Neural cell (in vitro differentiated cells): ENCODE results near the gene YBX1. TPM values are rescaled to one million over a fixed set of nuclear protein-coding genes. Genes with fewer than 3 reads are reported as not detected.
"Not testable (repeated sequence)": the region's sequence is repeated elsewhere in the genome, so short reads cannot be mapped to it uniquely, and the experiment has no call there.

ENCODE experiments used
- H2AFZ ChIP-seq: fragments of 200-600, 300-800 bp; sonication (generic), shearing (Covaris generic); 2 replicates; pipeline ENCODE4 v1.6.0; 2014; ENCODE audit warnings: low read depth, mild to moderate bottlenecking, antibody characterized with exemption, low read length, moderate library complexity
- H3F3A ChIP-seq: fragments of 200-600 bp; shearing (Covaris generic); 2 replicates; pipeline ENCODE4 v1.6.1; 2016; ENCODE audit warnings: mild to moderate bottlenecking, moderate library complexity, mixed read lengths, antibody characterized with exemption, low read length; ENCODE audit not compliant: insufficient read depth, poor library complexity, severe bottlenecking
- H3K27ac ChIP-seq: fragments of 200-600, 300-800 bp; sonication (generic), shearing (Covaris generic); 2 replicates; pipeline ENCODE4 v1.5.1; 2014; ENCODE audit warnings: mild to moderate bottlenecking, low read length, moderate library complexity
- H3K27me3 ChIP-seq: fragments of 300-800, 200-600 bp; sonication (generic), shearing (Covaris generic); 2 replicates; pipeline ENCODE4 v1.6.0; 2014; ENCODE audit warnings: mild to moderate bottlenecking, low read depth, low read length, moderate library complexity; ENCODE audit not compliant: insufficient read depth
- H3K36me3 ChIP-seq: fragments of 300-800, 200-600 bp; sonication (generic), shearing (Covaris generic); 2 replicates; pipeline ENCODE4 v1.5.1; 2014; ENCODE audit warnings: mild to moderate bottlenecking, antibody characterized with exemption, low read length, moderate library complexity; ENCODE audit not compliant: insufficient read depth
- H3K4me2 ChIP-seq: fragments of 300-800, 200-600 bp; sonication (generic), shearing (Covaris generic); 2 replicates; pipeline ENCODE4 v1.6.0; 2014; ENCODE audit warnings: mild to moderate bottlenecking, low read length
- H3K4me3 ChIP-seq: fragments of 300-800, 200-600 bp; sonication (generic), shearing (Covaris generic); 2 replicates; pipeline ENCODE4 v1.5.1; 2014; ENCODE audit warnings: mild to moderate bottlenecking, low read length, moderate library complexity
- H3K79me2 ChIP-seq: fragments of 200-600 bp; shearing (Covaris generic); replicated peaks from 2 replicates; pipeline ENCODE4 v1.6.0; 2014; ENCODE audit warnings: mild to moderate bottlenecking, low read length, moderate library complexity; ENCODE audit not compliant: insufficient read depth
- H3K9ac ChIP-seq: fragments of 300-800, 200-600 bp; sonication (generic), shearing (Covaris generic); 2 replicates; pipeline ENCODE4 v1.6.1; 2016; ENCODE audit warnings: mild to moderate bottlenecking, low read length, mixed read lengths
- H3K9me2 ChIP-seq: fragments of 200-600 bp; shearing (Covaris generic); 2 replicates; pipeline ENCODE4 v1.6.1; 2016; ENCODE audit warnings: mild to moderate bottlenecking, low read length, mixed read lengths; ENCODE audit not compliant: insufficient read depth
- H3K9me3 ChIP-seq: fragments of 200-600, 300-800 bp; sonication (generic), shearing (Covaris generic); 2 replicates; pipeline ENCODE4 v1.6.1; 2016; ENCODE audit warnings: mild to moderate bottlenecking, mixed run types, low read length, moderate library complexity, mixed read lengths
- H4K20me1 ChIP-seq: fragments of 200-600 bp; shearing (Covaris generic); 2 replicates; pipeline ENCODE4 v1.6.1; 2016; ENCODE audit warnings: mild to moderate bottlenecking, mixed run types; ENCODE audit not compliant: insufficient read depth
- EP300 ChIP-seq: fragments of 450-650 bp; conservative IDR thresholded peaks from 2 replicates; pipeline ENCODE4 v1.6.1; 2014; ENCODE audit warnings: antibody characterized with exemption, mild to moderate bottlenecking, moderate library complexity; ENCODE audit not compliant: poor library complexity, severe bottlenecking
- EZH2 ChIP-seq: fragments of 200-600, 300-800 bp; shearing (Covaris generic), sonication (generic); IDR thresholded peaks from 2 replicates; pipeline ENCODE4 v1.6.1; 2014; ENCODE audit warnings: antibody characterized with exemption, low read length, borderline replicate concordance, mild to moderate bottlenecking; ENCODE audit not compliant: insufficient read depth, poor library complexity, severe bottlenecking
- MXI1 ChIP-seq: fragments of 450-650 bp; conservative IDR thresholded peaks from 2 replicates; pipeline ENCODE4 v1.6.1; 2014; ENCODE audit warnings: antibody characterized with exemption, mild to moderate bottlenecking; ENCODE audit not compliant: poor library complexity, severe bottlenecking
- POLR2AphosphoS5 ChIP-seq: IDR thresholded peaks from 2 replicates; pipeline ENCODE4 v1.6.1; 2012
- RAD21 ChIP-seq: fragments of 450-650 bp; conservative IDR thresholded peaks from 2 replicates; pipeline ENCODE4 v1.6.1; 2014; ENCODE audit warnings: antibody characterized with exemption, mild to moderate bottlenecking, moderate library complexity
- SMC3 ChIP-seq: fragments of 450-650 bp; conservative IDR thresholded peaks from 2 replicates; pipeline ENCODE4 v1.6.1; 2014; ENCODE audit warnings: antibody characterized with exemption, mild to moderate bottlenecking, moderate library complexity; ENCODE audit not compliant: poor library complexity
- TAF1 ChIP-seq: IDR thresholded peaks from 2 replicates; pipeline ENCODE4 v1.6.1; 2012; ENCODE audit warnings: low read depth
- polyA plus RNA-seq: library from polyadenylated mRNA; depleted of rRNA; stranded (reverse); fragments of >200 nt; gene quantifications from 2 replicates; pipeline ENCODE4 v1.2.3, GENCODE V29; 2014
- TF ChIP-seq, protein P1 (sequence below): IDR thresholded peaks from 2 replicates; pipeline ENCODE4 v1.6.1; 2012; ENCODE audit warnings: borderline replicate concordance
- TF ChIP-seq, protein P2 (sequence below): fragments of 450-650 bp; IDR thresholded peaks from 2 replicates; pipeline ENCODE4 v1.5.1; 2014; ENCODE audit warnings: antibody characterized with exemption, mild to moderate bottlenecking, moderate library complexity; ENCODE audit not compliant: poor library complexity, severe bottlenecking

Gene YBX1
- polyA plus RNA-seq, 1 donor from 2014 or later = 706 TPM

DNA sequence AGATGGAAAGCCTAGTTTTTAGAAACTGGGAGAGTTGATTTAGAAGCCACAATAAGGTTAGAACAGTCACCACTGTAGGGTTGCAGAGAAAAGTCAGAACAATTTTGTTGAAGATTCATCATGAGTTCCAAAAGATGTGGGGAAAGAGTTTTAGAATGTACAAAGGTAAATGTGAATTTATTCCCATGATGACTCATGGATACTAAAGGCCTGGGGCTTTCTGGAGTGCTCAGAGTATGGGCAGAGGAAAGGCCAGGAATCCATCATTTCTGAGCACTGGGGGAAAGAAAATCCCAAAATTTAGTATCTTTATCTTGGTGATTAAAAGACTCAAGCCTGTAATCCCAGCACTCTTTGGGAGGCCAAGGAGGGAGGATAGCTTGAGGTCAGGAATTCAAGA lies 17.8 kb downstream of the YBX1 start:
- TF ChIP-seq, protein P1, sequence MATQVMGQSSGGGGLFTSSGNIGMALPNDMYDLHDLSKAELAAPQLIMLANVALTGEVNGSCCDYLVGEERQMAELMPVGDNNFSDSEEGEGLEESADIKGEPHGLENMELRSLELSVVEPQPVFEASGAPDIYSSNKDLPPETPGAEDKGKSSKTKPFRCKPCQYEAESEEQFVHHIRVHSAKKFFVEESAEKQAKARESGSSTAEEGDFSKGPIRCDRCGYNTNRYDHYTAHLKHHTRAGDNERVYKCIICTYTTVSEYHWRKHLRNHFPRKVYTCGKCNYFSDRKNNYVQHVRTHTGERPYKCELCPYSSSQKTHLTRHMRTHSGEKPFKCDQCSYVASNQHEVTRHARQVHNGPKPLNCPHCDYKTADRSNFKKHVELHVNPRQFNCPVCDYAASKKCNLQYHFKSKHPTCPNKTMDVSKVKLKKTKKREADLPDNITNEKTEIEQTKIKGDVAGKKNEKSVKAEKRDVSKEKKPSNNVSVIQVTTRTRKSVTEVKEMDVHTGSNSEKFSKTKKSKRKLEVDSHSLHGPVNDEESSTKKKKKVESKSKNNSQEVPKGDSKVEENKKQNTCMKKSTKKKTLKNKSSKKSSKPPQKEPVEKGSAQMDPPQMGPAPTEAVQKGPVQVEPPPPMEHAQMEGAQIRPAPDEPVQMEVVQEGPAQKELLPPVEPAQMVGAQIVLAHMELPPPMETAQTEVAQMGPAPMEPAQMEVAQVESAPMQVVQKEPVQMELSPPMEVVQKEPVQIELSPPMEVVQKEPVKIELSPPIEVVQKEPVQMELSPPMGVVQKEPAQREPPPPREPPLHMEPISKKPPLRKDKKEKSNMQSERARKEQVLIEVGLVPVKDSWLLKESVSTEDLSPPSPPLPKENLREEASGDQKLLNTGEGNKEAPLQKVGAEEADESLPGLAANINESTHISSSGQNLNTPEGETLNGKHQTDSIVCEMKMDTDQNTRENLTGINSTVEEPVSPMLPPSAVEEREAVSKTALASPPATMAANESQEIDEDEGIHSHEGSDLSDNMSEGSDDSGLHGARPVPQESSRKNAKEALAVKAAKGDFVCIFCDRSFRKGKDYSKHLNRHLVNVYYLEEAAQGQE = no peak
- TF ChIP-seq TAF1 (no peak), RAD21 (no peak)
- H4K20me1 ChIP-seq = no peaks in the 10 kb centered on the region

DNA sequence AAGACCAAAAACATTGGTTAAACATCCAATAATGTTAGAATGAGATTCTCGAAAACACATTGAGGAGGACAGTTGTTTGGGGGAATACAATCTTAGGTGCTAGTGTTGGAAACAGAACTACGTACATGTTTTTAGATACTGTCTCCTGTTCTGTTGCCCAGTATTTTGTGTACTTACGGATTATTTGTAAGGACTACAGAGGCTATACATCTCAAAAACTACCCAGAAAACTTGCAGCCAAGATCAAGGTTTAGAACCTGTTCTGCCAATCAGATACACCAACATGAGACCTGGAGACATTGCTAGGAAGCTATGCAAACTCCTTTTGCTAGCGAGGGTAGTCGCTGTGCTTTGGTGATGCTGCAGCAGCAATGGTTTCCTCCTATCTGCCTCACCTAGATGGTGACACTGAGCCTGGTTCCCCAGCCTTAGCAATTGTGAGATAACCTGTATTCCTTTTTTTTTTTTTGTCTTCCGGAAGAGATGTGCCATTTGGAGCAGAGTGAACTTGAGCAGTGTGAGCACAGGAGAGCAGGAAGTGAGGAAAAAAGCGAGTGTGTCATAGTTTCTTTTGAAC lies 21.8 kb downstream of the YBX1 start:
- Histone ChIP-seq H3K27me3 (no peaks in the 10 kb centered on the region), H2AFZ (no peak overlapping the region), H3K4me3 (no peak overlapping the region), H3K9me3 (peaks cover 6% of the 10 kb centered on the region), H3K9me2 (no peaks in the 10 kb centered on the region), H3K27ac (no peak overlapping the region), H3F3A (no peaks in the 10 kb centered on the region), H3K9ac (no peak overlapping the region), H3K36me3 (no peaks in the 10 kb centered on the region), H3K4me2 (no peak overlapping the region), H4K20me1 (no peaks in the 10 kb centered on the region), H3K79me2 (no peaks in the 10 kb centered on the region)
- no peak for TF ChIP-seq TAF1
- TF ChIP-seq, protein P1 = no peak
- TF ChIP-seq SMC3 = no peak
- no peak for TF ChIP-seq RAD21
- TF ChIP-seq MXI1 = no peak
- TF ChIP-seq, protein P2, sequence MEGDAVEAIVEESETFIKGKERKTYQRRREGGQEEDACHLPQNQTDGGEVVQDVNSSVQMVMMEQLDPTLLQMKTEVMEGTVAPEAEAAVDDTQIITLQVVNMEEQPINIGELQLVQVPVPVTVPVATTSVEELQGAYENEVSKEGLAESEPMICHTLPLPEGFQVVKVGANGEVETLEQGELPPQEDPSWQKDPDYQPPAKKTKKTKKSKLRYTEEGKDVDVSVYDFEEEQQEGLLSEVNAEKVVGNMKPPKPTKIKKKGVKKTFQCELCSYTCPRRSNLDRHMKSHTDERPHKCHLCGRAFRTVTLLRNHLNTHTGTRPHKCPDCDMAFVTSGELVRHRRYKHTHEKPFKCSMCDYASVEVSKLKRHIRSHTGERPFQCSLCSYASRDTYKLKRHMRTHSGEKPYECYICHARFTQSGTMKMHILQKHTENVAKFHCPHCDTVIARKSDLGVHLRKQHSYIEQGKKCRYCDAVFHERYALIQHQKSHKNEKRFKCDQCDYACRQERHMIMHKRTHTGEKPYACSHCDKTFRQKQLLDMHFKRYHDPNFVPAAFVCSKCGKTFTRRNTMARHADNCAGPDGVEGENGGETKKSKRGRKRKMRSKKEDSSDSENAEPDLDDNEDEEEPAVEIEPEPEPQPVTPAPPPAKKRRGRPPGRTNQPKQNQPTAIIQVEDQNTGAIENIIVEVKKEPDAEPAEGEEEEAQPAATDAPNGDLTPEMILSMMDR = no peak
- no peak for TF ChIP-seq EP300
- TF ChIP-seq POLR2AphosphoS5 = no peak
- no peak for TF ChIP-seq EZH2

More for the DNA sequence above, 17.8 kb downstream of the YBX1 start:
- Histone ChIP-seq H3K9me2 (no peaks in the 10 kb centered on the region), H3F3A (no peaks in the 10 kb centered on the region), H3K27ac (no peak overlapping the region), H2AFZ (no peak overlapping the region), H3K4me3 (no peak overlapping the region), H3K4me2 (no peak overlapping the region), H3K79me2 (peaks cover 6% of the 10 kb centered on the region), H3K27me3 (no peaks in the 10 kb centered on the region), H3K9ac (no peak overlapping the region), H3K36me3 (peaks cover 20% of the 10 kb centered on the region), H3K9me3 (no peaks in the 10 kb centered on the region)

DNA sequence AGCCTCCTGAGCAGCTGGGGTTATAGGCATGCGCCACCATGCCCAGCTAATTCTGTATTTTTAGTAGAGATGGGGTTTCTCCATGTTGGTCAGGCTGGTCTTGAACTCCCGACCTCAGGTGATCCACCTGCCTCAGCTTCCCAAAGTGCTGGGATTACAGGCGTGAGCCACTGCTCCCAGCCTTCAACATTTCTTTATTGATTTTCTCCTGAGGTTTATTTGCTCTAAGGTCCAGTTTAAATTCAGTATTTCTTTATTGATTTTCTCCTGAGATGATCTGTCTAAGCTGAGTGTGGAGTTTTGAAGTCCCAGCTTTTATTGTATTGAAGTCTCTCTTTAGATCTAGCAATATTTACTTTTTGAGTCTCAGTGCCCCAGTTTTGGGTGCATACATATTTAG lies 30.6 kb downstream of the YBX1 start:
- not testable (repeated sequence) for H3K27me3 ChIP-seq, H2AFZ ChIP-seq, H3K4me3 ChIP-seq, H3K9me3 ChIP-seq, H3K9ac ChIP-seq, H3K79me2 ChIP-seq, H3K4me2 ChIP-seq, H4K20me1 ChIP-seq, H3F3A ChIP-seq, H3K36me3 ChIP-seq, H3K27ac ChIP-seq, H3K9me2 ChIP-seq
